GM23338 (cell line): Measurements from ENCODE around the gene BCLAF3. TPM values are rescaled to one million over a fixed set of nuclear protein-coding genes. Genes with fewer than 3 reads are reported as not detected.

Source experiments
- ATAC-seq: fragments of 200-7000 bp; cut with Tn5 transposase; 3 replicates; pipeline ENCODE4 v1.9.1; 2020
- DNase-seq: peaks from one replicate; pipeline ENCODE4 v3.0.0-alpha.2; 2015; ENCODE audit warnings: low spot score
- H2AFZ ChIP-seq: fragments of 200-600 bp; sonication (generic); 2 replicates; pipeline ENCODE4 v1.8.0; 2016; ENCODE audit warnings: antibody characterized with exemption, mild to moderate bottlenecking, moderate library complexity
- H3F3A ChIP-seq: fragments of 200-600 bp; sonication (generic); replicated peaks from 2 replicates; pipeline ENCODE4 v1.8.0; 2017; ENCODE audit warnings: antibody characterized with exemption, mixed run types, low read depth
- H3K27ac ChIP-seq: fragments of 200-600 bp; sonication (generic); 2 replicates; pipeline ENCODE4 v1.6.1; 2016; ENCODE audit warnings: low read depth
- H3K27me3 ChIP-seq: fragments of 200-600 bp; sonication (generic); 2 replicates; pipeline ENCODE4 v1.8.0; 2016; ENCODE audit warnings: mild to moderate bottlenecking, mixed run types, moderate library complexity; ENCODE audit not compliant: insufficient read depth
- H3K36me3 ChIP-seq: fragments of 200-600 bp; sonication (generic); 2 replicates; pipeline ENCODE4 v1.8.0; 2016; ENCODE audit warnings: mild to moderate bottlenecking; ENCODE audit not compliant: insufficient read depth
- H3K4me1 ChIP-seq: fragments of 200-600 bp; sonication (generic); 2 replicates; pipeline ENCODE4 v1.8.0; 2016; ENCODE audit warnings: mild to moderate bottlenecking, moderate library complexity; ENCODE audit not compliant: insufficient read depth
- H3K4me2 ChIP-seq: fragments of 200-600 bp; sonication (generic); 2 replicates; pipeline ENCODE4 v1.7.1; 2017; ENCODE audit warnings: mixed run types
- H3K4me3 ChIP-seq: fragments of 200-600 bp; sonication (generic); 2 replicates; pipeline ENCODE4 v1.6.1; 2016; ENCODE audit warnings: mixed run types
- H3K79me2 ChIP-seq: fragments of 200-600 bp; sonication (generic); replicated peaks from 2 replicates; pipeline ENCODE4 v1.8.0; 2017; ENCODE audit warnings: mild to moderate bottlenecking; ENCODE audit not compliant: insufficient read depth
- H3K9me2 ChIP-seq: fragments of 200-600 bp; sonication (generic); 2 replicates; pipeline ENCODE4 v1.8.0; 2017; ENCODE audit not compliant: insufficient read depth
- H4K20me1 ChIP-seq: fragments of 200-600 bp; sonication (generic); replicated peaks from 2 replicates; pipeline ENCODE4 v1.8.0; 2017; ENCODE audit warnings: mild to moderate bottlenecking; ENCODE audit not compliant: insufficient read depth
- H3K27ac Mint-ChIP-seq: 2 replicates; pipeline ENCODE4 v1.8.0; 2020; ENCODE audit warnings: inconsistent platforms, mild to moderate bottlenecking, moderate library complexity, mixed read lengths
- H3K27me3 Mint-ChIP-seq: 3 replicates; pipeline ENCODE4 v1.8.0; 2022; ENCODE audit warnings: low read depth, mild to moderate bottlenecking, moderate library complexity, mixed read lengths, inconsistent platforms; ENCODE audit not compliant: insufficient read depth, poor library complexity
- H3K36me3 Mint-ChIP-seq: 3 replicates; pipeline ENCODE4 v1.8.0; 2021; ENCODE audit warnings: low read depth, mild to moderate bottlenecking, inconsistent platforms, moderate library complexity, mixed read lengths
- H3K4me1 Mint-ChIP-seq: 3 replicates; pipeline ENCODE4 v1.8.0; 2020; ENCODE audit warnings: mild to moderate bottlenecking, inconsistent platforms, mixed read lengths
- H3K4me3 Mint-ChIP-seq: 3 replicates; pipeline ENCODE4 v1.8.0; 2021; ENCODE audit warnings: moderate library complexity, mild to moderate bottlenecking, inconsistent platforms, mixed read lengths
- H3K9me3 Mint-ChIP-seq: 3 replicates; pipeline ENCODE4 v1.8.0; 2020; ENCODE audit warnings: moderate library complexity, mild to moderate bottlenecking, inconsistent platforms, mixed read lengths
- CREB1 ChIP-seq: fragments of 250-450 bp; sonication (Bioruptor Pico); IDR thresholded peaks from 2 replicates; pipeline ENCODE4 v1.5.0; 2020; ENCODE audit warnings: low read depth, mild to moderate bottlenecking, moderate library complexity
- CTCF ChIP-seq, 2 experiments: fragments of 200-600 bp in 1 of 2; sonication (generic) in 1 of 2; conservative IDR thresholded peaks; 2 replicates each; pipeline versions ENCODE4 v1.5.1 to v1.6.1; 2016 to 2017; ENCODE audit warnings: antibody characterized with exemption in 2 of 2, low read depth in 2 of 2, mild to moderate bottlenecking in 2 of 2, moderate library complexity in 1 of 2
- ETS1 ChIP-seq: IDR thresholded peaks from 2 replicates; pipeline ENCODE4 v1.6.1; 2016; ENCODE audit warnings: antibody characterized with exemption
- EZH2phosphoT487 ChIP-seq: fragments of 200-600 bp; sonication (generic); IDR thresholded peaks from one replicate; pipeline ENCODE4 v1.8.1; 2018; ENCODE audit warnings: antibody characterized with exemption; ENCODE audit not compliant: unreplicated experiment
- JUNB ChIP-seq: IDR thresholded peaks from one replicate; pipeline ENCODE4 v1.6.1; 2016; ENCODE audit warnings: antibody characterized with exemption; ENCODE audit not compliant: unreplicated experiment
- REST ChIP-seq: IDR thresholded peaks from one replicate; pipeline ENCODE4 v1.6.1; 2018; ENCODE audit warnings: antibody characterized with exemption; ENCODE audit not compliant: unreplicated experiment
- ZNF114 ChIP-seq: fragments of 250-450 bp; sonication (Bioruptor Pico); IDR thresholded peaks from 2 replicates; pipeline ENCODE4 v1.5.0; 2020; ENCODE audit warnings: mild to moderate bottlenecking, moderate library complexity
- ZNF331 ChIP-seq: fragments of 250-450 bp; sonication (Bioruptor Pico); IDR thresholded peaks from 2 replicates; pipeline ENCODE4 v1.5.0; 2020; ENCODE audit warnings: low read depth, mild to moderate bottlenecking, moderate library complexity
- ZNF462 ChIP-seq: fragments of 250-450 bp; sonication (Bioruptor Pico); IDR thresholded peaks from 2 replicates; pipeline ENCODE4 v1.5.0; 2020; ENCODE audit warnings: mild to moderate bottlenecking, moderate library complexity
- polyA plus RNA-seq: library from polyadenylated mRNA; unstranded; fragments of >200 nt; fragmentation: Nextera tagmentation; extraction: Ambion mirVana; gene quantifications from 2 replicates; pipeline ENCODE4 v1.2.1, GENCODE V29; 2016
- total RNA-seq: library from RNA; depleted of rRNA; stranded (reverse); fragments of >200 nt; shearing (Covaris generic); gene quantifications from 2 replicates; pipeline ENCODE4 v1.2.3, GENCODE V29; 2014

BCLAF3 gene
- total and polyA plus RNA-seq, 2 experiments from 2014 or later, result 6.5 to 9.3 TPM

GRCh38 chrX:20015422-20015821 is 24.6 kb upstream of the BCLAF3 start:
- Mint-ChIP-seq H3K4me1 (no peaks in the 10 kb centered on the region; the same call in 2 of the 3 replicates), H3K27me3 (peaks cover 2% of the 10 kb centered on the region), H3K9me3 (no peaks in the 10 kb centered on the region; the same call in 2 of the 3 replicates), H3K4me3 (no peak overlapping the region), H3K36me3 (no peaks in the 10 kb centered on the region; the same call in 2 of the 3 replicates), H3K27ac (no peak overlapping the region)
- Histone ChIP-seq H3K27ac (no peak overlapping the region), H2AFZ (no peak overlapping the region), H3K79me2 (no peaks in the 10 kb centered on the region), H3K4me2 (no peak overlapping the region), H4K20me1 (no peaks in the 10 kb centered on the region), H3K4me1 (no peaks in the 10 kb centered on the region), H3K4me3 (no peak overlapping the region), H3K36me3 (no peaks in the 10 kb centered on the region), H3K27me3 (no peaks in the 10 kb centered on the region), H3K9me2 (no peaks in the 10 kb centered on the region), H3F3A (no peaks in the 10 kb centered on the region)
- no peak for DNase-seq
- ATAC-seq, result no peak
- TF ChIP-seq EZH2phosphoT487 (no peak), CTCF (conservative IDR thresholded peaks at IDR 0.05; ENCODE audit: low read depth in 2 of 2) (no peak), ZNF114 (no peak)

GRCh38 chrX:20011608-20012007 is 20.7 kb upstream of the BCLAF3 start:
- H3K4me1 Mint-ChIP-seq, result no peaks in the 10 kb centered on the region; the same call in 2 of the 3 replicates
- H3K27me3 Mint-ChIP-seq, result peaks cover 2% of the 10 kb centered on the region
- no peak overlapping the region for H3K27ac ChIP-seq
- H2AFZ ChIP-seq, result no peak overlapping the region
- H3K27me3 ChIP-seq, result no peaks in the 10 kb centered on the region
- no peak for ATAC-seq
- no peaks in the 10 kb centered on the region for H3K36me3 Mint-ChIP-seq
- no peaks in the 10 kb centered on the region; the same call in 2 of the 3 replicates for H3K9me3 Mint-ChIP-seq
- H3K4me2 ChIP-seq, result no peak overlapping the region
- H3K27ac Mint-ChIP-seq, result no peak overlapping the region
- no peaks in the 10 kb centered on the region for H3K79me2 ChIP-seq
- no peaks in the 10 kb centered on the region for H4K20me1 ChIP-seq
- H3K9me2 ChIP-seq, result no peaks in the 10 kb centered on the region
- no peak for DNase-seq
- no peaks in the 10 kb centered on the region for H3F3A ChIP-seq
- no peaks in the 10 kb centered on the region for H3K36me3 ChIP-seq
- H3K4me1 ChIP-seq, result no peaks in the 10 kb centered on the region
- no peak overlapping the region for H3K4me3 ChIP-seq
- no peak overlapping the region for H3K4me3 Mint-ChIP-seq
- TF ChIP-seq JUNB (no peak), ZNF331 (CRISPR knock-in tag) (no peak), CREB1 (no peak), EZH2phosphoT487 (no peak), ETS1 (no peak), ZNF114 (no peak), REST (no peak), ZNF462 (CRISPR knock-in tag) (no peak)
